Uterus (tissue), 2 donors: ENCODE measurements around the gene LAMB4.

Source experiments
- CTCF ChIP-seq, 4 experiments: fragments of 200-600 bp in 2 of 4; fragments of 450-650 bp in 2 of 4; sonication (generic) in 2 of 4; IDR thresholded peaks; one replicate each; pipeline ENCODE4 v1.5.1; 2016 to 2019; ENCODE audit warnings: antibody characterized with exemption in 4 of 4, mild to moderate bottlenecking in 2 of 4, moderate library complexity in 1 of 4
- POLR2A ChIP-seq, 2 donors: fragments of 450-650 bp; IDR thresholded peaks; one replicate each; pipeline ENCODE4 v1.6.1; 2016; ENCODE audit warnings: antibody characterized with exemption in 2 of 2, mild to moderate bottlenecking in 1 of 2, moderate library complexity in 1 of 2

GRCh38 chr7:108132551-108133265 is 2.5 kb upstream of the LAMB4 start:
- TF ChIP-seq CTCF (IDR thresholded peaks at IDR 0.05) (no peak), POLR2A (IDR thresholded peaks at IDR 0.05) (no peak)
